PC-3 (cell line): ENCODE results near the gene CNOT6L. TPM values are rescaled to one million over a fixed set of nuclear protein-coding genes. Genes with fewer than 3 reads are reported as not detected.

ENCODE experiments used
- ATAC-seq: fragments of 200-7000 bp; cut with Tn5 transposase; 2 replicates; pipeline ENCODE4 v1.9.1; 2020; ENCODE audit warnings: mild to moderate bottlenecking, moderate library complexity
- BruUV-seq: library from RNA; stranded (reverse); fragments of 400-500 nt; replicated peaks from 2 replicates; lab custom pipeline; 2021; lab: Mats Ljungman, UMichigan
- CTCF ChIA-PET: fragments of 300-600 bp; sonication (Branson Sonifier 250); formaldehyde crosslinking; loops from one replicate; lab custom pipeline; 2022; ENCODE audit warnings: antibody characterized with exemption; lab: Charles Lee
- POLR2A ChIA-PET: fragments of 300-600 bp; sonication (Branson Sonifier 250); formaldehyde crosslinking; loops from one replicate; lab custom pipeline; 2022; ENCODE audit warnings: antibody characterized with exemption; ENCODE audit not compliant: unreplicated experiment; lab: Charles Lee
- DNase-seq: peaks from one replicate; pipeline ENCODE4 v3.0.0-alpha.2; 2015
- H2AFZ ChIP-seq: fragments of 300-600 bp; sonication (generic); 2 replicates; pipeline ENCODE4 v1.6.0; 2016; ENCODE audit warnings: antibody characterized with exemption, low read length
- H3F3A ChIP-seq: fragments of 300-600 bp; sonication (generic); one replicate; pipeline ENCODE4 v1.6.0; 2017; ENCODE audit warnings: antibody characterized with exemption, low read length, control low read depth, mild to moderate bottlenecking; ENCODE audit not compliant: unreplicated experiment
- H3K27ac ChIP-seq: fragments of 300-600 bp; sonication (generic); 2 replicates; pipeline ENCODE4 v1.5.1; 2016; ENCODE audit warnings: mild to moderate bottlenecking, low read length
- H3K27me3 ChIP-seq: fragments of 300-600 bp; sonication (generic); 2 replicates; pipeline ENCODE4 v1.6.1; 2016; ENCODE audit warnings: low read length, mixed read lengths
- H3K36me3 ChIP-seq: fragments of 300-600 bp; sonication (generic); 2 replicates; pipeline ENCODE4 v1.6.1; 2016; ENCODE audit warnings: low read depth, mixed run types, low read length, mixed read lengths
- H3K4me1 ChIP-seq: fragments of 300-600 bp; sonication (generic); 2 replicates; pipeline ENCODE4 v1.5.1; 2016; ENCODE audit warnings: low read length; ENCODE audit not compliant: insufficient read depth
- H3K4me2 ChIP-seq: fragments of 300-600 bp; sonication (generic); 2 replicates; pipeline ENCODE4 v1.6.0; 2016; ENCODE audit warnings: low read length
- H3K4me3 ChIP-seq: fragments of 300-600 bp; sonication (generic); 2 replicates; pipeline ENCODE4 v1.5.1; 2016; ENCODE audit warnings: mild to moderate bottlenecking, low read length, mixed read lengths
- H3K79me2 ChIP-seq: fragments of 300-600 bp; sonication (generic); 2 replicates; pipeline ENCODE4 v1.6.1; 2017; ENCODE audit warnings: low read length, mixed read lengths
- H3K9ac ChIP-seq: fragments of 300-600 bp; sonication (generic); 2 replicates; pipeline ENCODE4 v1.6.0; 2016; ENCODE audit warnings: mild to moderate bottlenecking, low read length
- H3K9me2 ChIP-seq: fragments of 300-600 bp; sonication (generic); replicated peaks from 2 replicates; pipeline ENCODE4 v1.6.1; 2016; ENCODE audit warnings: mixed run types, low read length, mixed read lengths
- H3K9me3 ChIP-seq: fragments of 300-600 bp; sonication (generic); 2 replicates; pipeline ENCODE4 v1.6.1; 2016; ENCODE audit warnings: low read length, mixed read lengths
- H4K20me1 ChIP-seq: fragments of 300-600 bp; sonication (generic); 2 replicates; pipeline ENCODE4 v1.6.1; 2016; ENCODE audit warnings: low read length, mixed read lengths
- EZH2 ChIP-seq: fragments of 300-600 bp; sonication (generic); IDR thresholded peaks from one replicate; pipeline ENCODE4 v1.6.1; 2017; ENCODE audit warnings: antibody characterized with exemption, mild to moderate bottlenecking, low read length; ENCODE audit not compliant: unreplicated experiment
- EZH2phosphoT487 ChIP-seq: fragments of 300-600 bp; sonication (generic); IDR thresholded peaks from 2 replicates; pipeline ENCODE4 v1.6.1; 2018; ENCODE audit warnings: mild to moderate bottlenecking, antibody characterized with exemption, low read length, borderline replicate concordance
- intact Hi-C: fragments of 100-400 bp; cut with micrococcal nuclease; formaldehyde crosslinking; loops from 2 replicates; pipeline ENCODE4 v1.9.0; 2023
- total RNA-seq: library from RNA; depleted of rRNA; stranded (reverse); fragments of >200 nt; gene quantifications from 2 replicates; pipeline ENCODE4 v1.2.3, GENCODE V29; 2014
- TF ChIP-seq, protein P1 (sequence below): fragments of 300-600 bp; sonication (generic); conservative IDR thresholded peaks from 2 replicates; pipeline ENCODE4 v1.5.1; 2017; ENCODE audit warnings: antibody characterized with exemption, low read depth, mild to moderate bottlenecking, low read length

Gene CNOT6L
- total RNA-seq, 1 experiment from 2014 or later = 2.6 TPM

DNA sequence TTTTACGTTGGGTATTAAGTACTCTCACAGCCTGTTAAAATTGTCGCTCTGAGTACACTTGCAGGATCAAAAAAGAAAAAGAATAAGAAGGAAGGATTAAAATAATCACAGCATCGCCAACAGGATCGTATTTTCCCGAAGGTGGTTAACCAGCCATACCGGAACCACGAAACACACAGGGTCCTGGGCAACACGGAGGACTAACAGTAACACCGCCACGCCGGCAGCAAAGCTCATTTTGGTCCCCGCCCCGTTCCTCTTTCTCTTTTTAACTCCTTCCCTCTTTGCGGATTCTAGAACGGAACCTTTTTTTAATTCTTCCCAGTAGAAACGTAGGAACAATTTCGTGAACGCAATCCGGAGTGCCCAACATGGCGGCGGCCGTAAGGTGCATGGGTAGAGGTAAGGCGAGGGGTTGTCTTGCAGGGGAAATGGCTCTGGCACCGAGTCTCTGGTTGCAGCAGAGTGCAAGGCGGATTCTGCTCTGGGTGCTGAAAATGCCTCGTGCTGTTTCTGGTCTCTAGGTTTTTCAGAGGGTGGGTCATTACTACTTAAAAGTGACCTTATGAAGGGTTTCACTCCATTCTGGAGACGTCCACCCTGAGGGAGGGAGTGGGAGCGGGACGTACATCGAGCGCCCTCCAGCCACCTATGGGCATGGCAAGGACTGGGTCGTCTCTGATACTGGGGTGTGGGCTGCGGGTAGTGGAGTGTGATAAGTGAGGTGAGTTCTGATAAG lies 43.5 kb upstream of the CNOT6L start, which contains the start of gene MRPL1:
Gene MRPL1 (plus strand): TSS at position 353 of the 739 bp plus-strand sequence. CDS start 19 bp downstream, at position 372.
- Histone ChIP-seq H3K27ac (peak within 1 kb of the TSS; percentile 83), H3K9me2 (no peaks in the 10 kb centered on the region), H3K4me3 (peak within 1 kb of the TSS; percentile 89), H3F3A (no peaks in the 10 kb centered on the region), H2AFZ (peak within 1 kb of the TSS; percentile 99), H3K9ac (peak within 1 kb of the TSS; percentile 96), H3K4me1 (peaks cover 16% of the 10 kb centered on the region; the same call in 1 of the 2 replicates), H3K27me3 (no peaks in the 10 kb centered on the region), H3K36me3 (no peaks in the 10 kb centered on the region; the same call in 1 of the 2 replicates), H3K4me2 (peak within 1 kb of the TSS; percentile 95), H3K79me2 (peaks cover 46% of the 10 kb centered on the region), H4K20me1 (no peaks in the 10 kb centered on the region), H3K9me3 (no peaks in the 10 kb centered on the region)
- peak; percentile 94 for DNase-seq
- BruUV-seq = no TSS peak
- TF ChIP-seq EZH2 (no peak), EZH2phosphoT487 (no peak)
- TF ChIP-seq, protein P1, sequence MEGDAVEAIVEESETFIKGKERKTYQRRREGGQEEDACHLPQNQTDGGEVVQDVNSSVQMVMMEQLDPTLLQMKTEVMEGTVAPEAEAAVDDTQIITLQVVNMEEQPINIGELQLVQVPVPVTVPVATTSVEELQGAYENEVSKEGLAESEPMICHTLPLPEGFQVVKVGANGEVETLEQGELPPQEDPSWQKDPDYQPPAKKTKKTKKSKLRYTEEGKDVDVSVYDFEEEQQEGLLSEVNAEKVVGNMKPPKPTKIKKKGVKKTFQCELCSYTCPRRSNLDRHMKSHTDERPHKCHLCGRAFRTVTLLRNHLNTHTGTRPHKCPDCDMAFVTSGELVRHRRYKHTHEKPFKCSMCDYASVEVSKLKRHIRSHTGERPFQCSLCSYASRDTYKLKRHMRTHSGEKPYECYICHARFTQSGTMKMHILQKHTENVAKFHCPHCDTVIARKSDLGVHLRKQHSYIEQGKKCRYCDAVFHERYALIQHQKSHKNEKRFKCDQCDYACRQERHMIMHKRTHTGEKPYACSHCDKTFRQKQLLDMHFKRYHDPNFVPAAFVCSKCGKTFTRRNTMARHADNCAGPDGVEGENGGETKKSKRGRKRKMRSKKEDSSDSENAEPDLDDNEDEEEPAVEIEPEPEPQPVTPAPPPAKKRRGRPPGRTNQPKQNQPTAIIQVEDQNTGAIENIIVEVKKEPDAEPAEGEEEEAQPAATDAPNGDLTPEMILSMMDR = peak; percentile 17; the same call in 1 of the 2 replicates
- intact Hi-C loops = loop anchor here (1.0 to 5.0 kb wide), 3 partner anchors 42 to 195 kb away; partner anchors contain the start of gene FRAS1
- ChIA-PET CTCF (interaction anchor here (0.6 to 0.8 kb wide), 2 partner anchors 31 to 101 kb away, joined by 3 read pairs; no protein-coding TSS in a partner anchor), POLR2A (interaction anchor here (0.6 to 1.0 kb wide), 5 partner anchors 8 to 1659 kb away, joined by 3 to 5 read pairs (median 4); no protein-coding TSS in a partner anchor)
- peak; percentile 84 for ATAC-seq

DNA sequence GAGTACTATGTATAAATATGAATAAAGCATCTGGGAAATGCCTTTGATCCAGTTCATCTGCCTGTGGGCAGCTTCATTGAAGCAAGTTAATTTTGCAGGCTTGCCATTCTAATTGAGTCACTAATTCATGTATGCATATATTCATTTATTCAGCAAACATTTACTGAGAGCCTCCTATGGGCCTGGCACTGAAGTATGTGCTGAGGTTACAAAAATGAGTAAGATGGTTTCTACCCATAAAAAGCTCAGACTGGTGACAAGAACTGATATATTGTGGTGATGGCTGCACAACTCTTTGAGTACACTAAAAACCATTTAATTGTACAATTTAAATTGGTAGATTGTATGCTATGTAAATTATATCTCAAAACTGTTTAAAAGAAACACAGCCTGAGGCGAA lies 42.3 kb upstream of the CNOT6L start:
- no peaks in the 10 kb centered on the region for H3K9me2 ChIP-seq
- H3K27ac ChIP-seq = peak overlapping the region; percentile 83
- ChIA-PET POLR2A (interaction anchor here (0.6 kb wide), 2 partner anchors 19 to 1306 kb away, joined by 3 to 5 read pairs; no protein-coding TSS in a partner anchor), CTCF (interaction anchor here (0.8 kb wide), 1 partner anchor 32 kb away, joined by 3 read pairs; no protein-coding TSS in a partner anchor)
- no TSS peak for BruUV-seq
- intact Hi-C loops = loop anchor here (5.0 kb wide), 1 partner anchor 196 kb away; the partner anchor contains the start of gene FRAS1
- no peaks in the 10 kb centered on the region for H4K20me1 ChIP-seq
- no peaks in the 10 kb centered on the region for H3F3A ChIP-seq
- TF ChIP-seq EZH2phosphoT487 (no peak), EZH2 (no peak)
- TF ChIP-seq, protein P1 = no peak
- H3K4me1 ChIP-seq = peaks cover 16% of the 10 kb centered on the region; the same call in 1 of the 2 replicates
- H3K4me3 ChIP-seq = peak overlapping the region; percentile 89
- ATAC-seq (no peak), DNase-seq (no peak)
- H3K4me2 ChIP-seq = peak overlapping the region; percentile 95
- H3K27me3 ChIP-seq = no peaks in the 10 kb centered on the region
- peaks cover 37% of the 10 kb centered on the region for H3K79me2 ChIP-seq
- H2AFZ ChIP-seq = peak overlapping the region; percentile 99
- H3K9ac ChIP-seq = peak overlapping the region; percentile 96
- H3K36me3 ChIP-seq = no peaks in the 10 kb centered on the region; the same call in 1 of the 2 replicates
- no peaks in the 10 kb centered on the region for H3K9me3 ChIP-seq
